Measurements from ENCODE around the gene KRT27.

KRT27 gene

DNA sequence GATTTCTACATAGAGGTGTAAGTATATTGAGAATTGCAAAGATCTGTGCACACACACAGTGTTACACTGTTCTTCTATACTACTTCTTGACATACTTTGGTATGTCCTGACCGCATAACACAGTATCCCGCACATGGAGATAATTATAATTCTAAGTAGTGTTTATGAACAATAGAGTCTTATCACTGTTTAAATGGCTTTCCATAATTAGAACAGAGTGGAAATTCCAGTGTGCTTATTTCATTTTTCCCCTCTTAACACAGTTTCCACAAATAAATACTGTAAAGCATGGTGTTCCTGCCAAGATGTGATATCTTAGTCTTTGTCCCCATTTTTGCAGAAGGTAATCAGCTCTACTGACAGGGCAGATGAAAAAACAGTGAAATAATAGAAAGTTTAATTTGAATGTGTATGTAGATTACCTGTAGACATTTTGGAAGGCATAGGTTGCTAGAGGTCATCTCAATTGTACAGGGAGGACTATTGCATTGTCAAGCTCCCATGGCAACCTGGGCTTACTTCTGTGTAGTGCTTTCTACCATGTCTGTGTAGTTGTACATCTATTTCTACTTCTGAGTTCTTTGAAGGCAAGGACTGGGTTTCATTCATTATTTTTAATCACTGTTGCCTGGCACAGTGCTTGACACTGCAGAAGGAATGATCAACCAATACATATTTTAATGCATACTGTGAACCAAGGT, 27.5 kb upstream of the KRT27 start:
- peak; percentile 21 for DNase-seq (ENCODE audit: low spot score)

GRCh38 chr17:40806131-40806530, 23.8 kb upstream of the KRT27 start:
- DNase-seq (ENCODE audit: low spot score) = no peak

- peak; percentile 90 for DNase-seq (ENCODE audit: low spot score)
Measured at GRCh38 chr17:40803617-40804082, 21.3 kb upstream of the KRT27 start.

DNA sequence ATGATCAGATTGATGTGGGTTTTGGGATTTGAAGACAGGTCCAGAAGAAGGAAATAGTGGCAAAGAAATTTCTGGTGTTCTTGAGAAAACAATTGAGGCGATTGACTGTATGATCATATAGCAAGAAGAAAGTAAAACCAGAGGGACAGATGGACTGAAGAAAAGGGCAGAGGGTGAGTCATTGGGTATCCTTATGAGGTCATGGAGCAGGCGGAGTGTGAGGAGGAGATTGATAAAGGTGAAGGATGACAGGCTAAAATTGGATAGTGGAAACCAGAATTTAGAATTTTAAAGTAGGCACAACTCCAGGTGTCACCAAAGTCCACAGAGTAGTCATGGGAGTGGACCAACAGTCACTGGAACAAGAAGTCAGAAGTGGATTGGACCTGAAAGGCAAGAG, 18.8 kb upstream of the KRT27 start:
- DNase-seq (ENCODE audit: low spot score) = no peak

- DNase-seq (ENCODE audit: low spot score) = no peak
Measured at GRCh38 chr17:40800381-40800780, 18.0 kb upstream of the KRT27 start.

DNA sequence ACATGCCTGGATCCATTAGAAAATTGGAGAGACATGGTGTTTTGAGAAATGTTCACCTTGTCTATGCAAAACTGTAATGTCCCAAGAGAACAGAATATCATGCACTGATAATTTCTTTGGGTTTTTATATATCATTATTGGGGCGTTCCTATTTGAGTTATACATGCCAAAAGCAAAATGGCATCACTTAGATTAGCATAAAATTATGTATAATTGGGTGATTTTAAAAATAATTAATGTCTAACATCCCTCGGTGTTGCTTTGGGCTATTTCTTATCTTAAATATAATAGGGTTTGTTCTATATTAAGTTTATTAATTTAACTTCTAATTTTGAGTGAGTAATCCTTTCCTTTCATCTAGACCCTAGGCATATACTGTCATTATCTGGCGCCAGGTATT, 17.5 kb upstream of the KRT27 start, which contains the start of gene KRT28:
TSS of gene KRT28 (minus strand) at position 101 of the 400 bp plus-strand sequence. CDS start at position 35, 66 bp downstream.
- DNase-seq (ENCODE audit: low spot score) = no peak

- no peak for DNase-seq (ENCODE audit: low spot score)
Measured at GRCh38 chr17:40796846-40797245, 14.5 kb upstream of the KRT27 start.

GRCh38 chr17:40795019-40795667, 12.8 kb upstream of the KRT27 start:
- DNase-seq (ENCODE audit: low spot score) = no peak

DNA sequence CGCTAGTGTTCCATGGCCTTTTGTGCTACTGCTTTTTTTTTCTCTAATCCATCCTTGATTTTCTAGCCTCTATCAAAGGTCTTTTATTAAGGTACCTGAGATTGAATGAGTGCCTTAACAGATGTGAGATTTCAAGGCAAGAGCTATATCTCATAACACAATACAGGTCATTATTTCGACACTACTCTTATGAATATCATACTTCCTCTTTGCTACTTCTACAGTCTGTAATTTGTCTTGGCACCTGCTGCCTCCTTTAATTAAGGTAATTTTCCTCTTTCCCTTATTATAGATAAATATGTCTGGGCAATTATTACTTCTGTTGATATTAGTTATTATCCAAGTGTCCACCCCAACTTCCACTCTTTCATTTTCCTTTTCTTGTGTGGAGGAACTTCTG, 12.1 kb upstream of the KRT27 start:
- no peak for DNase-seq (ENCODE audit: low spot score)

DNA sequence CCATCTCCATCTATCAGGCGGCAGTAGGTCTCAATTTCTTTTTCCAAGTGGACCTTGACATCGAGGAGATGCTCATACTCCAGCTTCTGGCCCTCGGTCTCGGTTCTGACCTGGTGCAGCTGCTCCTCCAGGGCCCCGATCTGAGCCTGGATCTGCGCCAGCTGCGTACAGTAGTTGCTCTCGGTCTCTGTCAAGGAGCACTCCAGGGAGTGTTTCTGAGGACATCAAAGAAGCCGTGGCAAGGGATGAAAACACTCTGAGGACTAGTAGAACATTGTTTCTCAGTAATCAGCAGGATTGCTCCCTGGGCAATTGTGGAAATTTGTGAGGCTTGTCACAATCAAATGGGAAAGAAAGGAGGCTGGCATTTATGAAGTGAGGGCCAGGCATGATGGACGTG, 11.5 kb upstream of the KRT27 start:
- no peak for DNase-seq (ENCODE audit: low spot score)

DNA sequence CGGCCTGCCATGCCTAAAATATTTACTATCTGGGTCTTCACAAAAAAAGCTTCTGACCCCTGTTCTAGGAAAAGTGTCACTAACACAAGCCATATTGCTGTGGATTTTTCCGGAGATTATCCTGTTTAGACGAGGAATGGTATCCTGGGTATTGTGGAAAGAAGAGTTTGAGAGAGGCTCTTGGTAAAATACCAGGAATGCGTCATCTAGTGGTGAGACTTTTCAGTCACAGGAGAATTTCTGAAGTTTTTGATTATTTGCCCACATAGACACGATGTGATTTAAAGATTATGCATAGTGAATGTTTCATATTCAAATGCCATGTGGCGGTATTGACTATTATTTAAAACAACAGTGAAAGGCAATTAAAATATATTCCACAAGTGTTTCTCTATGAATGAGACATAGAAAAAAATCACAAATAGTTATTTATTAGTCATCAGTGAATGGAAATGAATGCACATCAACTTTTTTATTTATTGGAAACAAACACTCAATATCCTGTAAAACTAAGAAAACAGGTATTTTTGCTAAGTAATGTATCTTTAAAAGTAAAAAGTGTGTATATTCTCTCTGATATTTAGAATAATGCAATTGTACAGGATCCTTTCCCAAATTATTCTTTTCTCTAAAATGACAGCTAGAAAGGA, 9.6 kb upstream of the KRT27 start:
- DNase-seq (ENCODE audit: low spot score) = peak; percentile 61

DNA sequence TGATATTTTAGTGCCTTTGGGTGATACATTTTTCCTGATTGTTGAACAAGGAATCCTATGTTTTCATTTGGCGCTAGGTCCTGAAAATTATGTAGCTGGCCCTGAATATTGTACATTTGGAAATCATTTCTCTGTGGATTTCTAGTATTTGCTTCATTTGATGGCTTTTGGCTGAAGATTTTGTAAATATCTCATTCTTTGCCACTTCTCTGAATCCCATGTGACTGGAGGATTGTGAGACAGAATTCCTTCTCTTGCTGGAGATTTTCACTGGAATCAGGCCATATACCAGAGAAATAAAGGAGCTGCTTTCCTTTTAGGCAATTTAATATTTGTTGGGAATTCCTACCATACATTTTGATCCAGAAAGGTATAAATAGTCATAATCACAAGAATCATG, 8.8 kb upstream of the KRT27 start:
- peak; percentile 15 for DNase-seq (ENCODE audit: low spot score)

DNA sequence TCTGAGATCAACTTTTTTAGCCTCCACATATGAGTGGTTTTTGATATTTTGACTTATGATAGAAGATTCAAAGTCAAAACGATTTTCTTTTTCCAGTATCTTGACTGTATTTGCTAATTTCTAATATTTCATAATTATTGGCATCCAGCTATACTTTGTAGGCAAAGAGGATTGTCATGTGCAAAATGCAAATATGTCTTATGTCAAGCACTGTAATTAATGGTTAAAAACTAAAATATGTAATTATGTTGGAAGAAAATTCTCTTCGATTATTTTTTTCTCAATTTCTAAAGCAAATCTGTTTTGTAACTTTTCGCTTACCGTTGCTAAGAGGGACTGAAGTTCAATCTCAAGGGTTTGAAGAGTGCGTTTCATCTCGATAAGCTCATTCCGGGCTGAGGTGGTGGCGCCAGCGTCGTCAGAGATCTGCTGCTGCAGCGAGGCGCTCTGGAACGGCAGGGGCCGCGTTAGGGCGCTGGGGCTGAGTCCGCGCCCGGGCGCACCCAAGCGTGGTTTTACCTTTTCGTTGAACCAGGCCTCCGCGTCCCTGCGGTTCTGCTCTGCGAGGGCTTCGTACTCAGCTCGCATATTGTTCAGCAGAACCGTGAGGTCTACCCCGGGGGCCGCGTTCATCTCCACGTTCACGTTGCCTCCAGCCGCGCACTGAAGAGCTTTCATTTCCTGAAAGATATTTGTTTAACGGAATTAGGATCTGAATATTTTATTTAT, 3.0 kb downstream of the KRT27 start:
- DNase-seq (ENCODE audit: low spot score) = no peak

DNA sequence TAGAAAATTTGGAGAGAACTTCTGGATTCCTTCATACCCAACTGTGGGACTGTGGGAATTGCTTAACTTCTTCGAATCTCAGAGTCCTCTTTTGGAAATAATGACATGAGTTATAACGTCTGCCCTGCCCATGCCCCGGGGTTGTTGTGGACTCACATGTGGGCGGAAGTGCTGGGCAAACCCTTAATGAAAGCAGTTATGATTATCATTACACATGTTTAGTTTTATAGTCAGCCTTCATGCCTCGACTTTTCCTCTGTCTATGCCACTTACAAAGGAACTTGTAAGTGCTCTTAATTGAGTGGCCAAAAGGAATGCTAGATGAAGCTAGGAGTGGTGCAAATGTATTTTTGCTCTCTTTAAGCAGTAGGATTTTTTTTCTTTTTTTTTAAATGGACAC, 3.9 kb downstream of the KRT27 start:
- no peak for DNase-seq (ENCODE audit: low spot score)

DNA sequence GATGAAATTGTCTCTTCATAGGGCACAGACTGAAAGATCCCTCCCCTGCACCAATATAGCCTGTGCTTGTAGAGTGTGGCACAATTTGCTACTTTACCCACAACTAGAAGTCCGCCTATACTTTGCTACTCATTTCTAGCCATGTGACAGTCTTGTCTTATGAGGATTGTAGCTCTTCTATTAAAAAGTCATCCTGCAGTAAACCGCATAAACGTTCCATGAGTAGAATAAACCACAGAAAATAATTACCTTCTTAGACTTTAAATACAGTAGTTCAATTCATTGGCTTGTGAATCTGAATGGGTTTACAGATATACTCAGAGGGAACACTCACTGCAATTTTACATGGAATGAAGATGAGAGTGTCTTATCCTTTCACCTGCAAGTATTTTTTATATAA, 4.4 kb downstream of the KRT27 start:
- no peak for DNase-seq (ENCODE audit: low spot score)

DNA sequence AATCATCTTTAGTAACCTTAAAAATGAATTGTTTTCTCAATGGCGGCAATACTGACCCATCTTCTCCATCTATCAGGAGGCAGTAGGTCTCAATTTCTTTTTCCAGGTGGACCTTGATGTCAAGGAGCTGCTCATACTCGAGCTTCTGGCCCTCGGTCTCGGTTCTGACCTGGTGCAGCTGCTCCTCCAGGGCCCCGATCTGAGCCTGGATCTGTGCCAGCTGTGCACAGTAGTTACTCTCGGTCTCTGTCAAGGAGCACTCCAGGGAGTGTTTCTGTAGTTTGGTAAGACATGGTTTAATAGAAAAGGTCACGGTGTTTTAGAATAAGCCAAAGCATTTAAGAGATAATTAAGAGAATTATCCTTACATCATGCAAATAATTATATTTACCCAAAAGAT, 4.9 kb downstream of the KRT27 start:
- no peak for DNase-seq (ENCODE audit: low spot score)

DNA sequence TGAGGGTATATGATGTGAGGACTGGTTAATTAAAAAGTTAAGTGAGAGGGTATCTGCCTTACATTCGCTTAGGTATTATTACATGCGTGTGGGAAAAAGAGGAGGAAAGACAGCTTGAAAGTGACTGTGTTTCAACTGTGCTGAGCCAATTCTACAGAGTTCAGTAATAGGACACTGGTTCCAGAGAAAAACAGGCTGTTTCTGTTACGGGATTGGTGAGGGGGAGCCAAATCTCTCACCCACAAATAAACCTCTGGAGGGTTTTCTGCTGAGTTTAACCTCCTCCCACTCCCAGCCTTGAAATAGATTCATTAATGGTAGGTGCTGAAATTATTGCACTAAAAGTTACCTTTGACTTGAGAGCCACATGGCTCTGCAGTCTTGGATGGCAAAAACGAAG, 6.4 kb downstream of the KRT27 start:
- DNase-seq (ENCODE audit: low spot score) = no peak

- DNase-seq (ENCODE audit: low spot score) = no peak
Measured at GRCh38 chr17:40772101-40772500, 10.2 kb downstream of the KRT27 start, which contains the start of gene KRT26. Gene KRT26 (minus strand): TSS chr17:40772201. CDS start chr17:40772113, 88 bp downstream.

- DNase-seq (ENCODE audit: low spot score) = no peak
Measured at GRCh38 chr17:40765657-40766056, 16.7 kb downstream of the KRT27 start.

GRCh38 chr17:40763752-40764151, 18.6 kb downstream of the KRT27 start:
- no peak for DNase-seq (ENCODE audit: low spot score)

DNA sequence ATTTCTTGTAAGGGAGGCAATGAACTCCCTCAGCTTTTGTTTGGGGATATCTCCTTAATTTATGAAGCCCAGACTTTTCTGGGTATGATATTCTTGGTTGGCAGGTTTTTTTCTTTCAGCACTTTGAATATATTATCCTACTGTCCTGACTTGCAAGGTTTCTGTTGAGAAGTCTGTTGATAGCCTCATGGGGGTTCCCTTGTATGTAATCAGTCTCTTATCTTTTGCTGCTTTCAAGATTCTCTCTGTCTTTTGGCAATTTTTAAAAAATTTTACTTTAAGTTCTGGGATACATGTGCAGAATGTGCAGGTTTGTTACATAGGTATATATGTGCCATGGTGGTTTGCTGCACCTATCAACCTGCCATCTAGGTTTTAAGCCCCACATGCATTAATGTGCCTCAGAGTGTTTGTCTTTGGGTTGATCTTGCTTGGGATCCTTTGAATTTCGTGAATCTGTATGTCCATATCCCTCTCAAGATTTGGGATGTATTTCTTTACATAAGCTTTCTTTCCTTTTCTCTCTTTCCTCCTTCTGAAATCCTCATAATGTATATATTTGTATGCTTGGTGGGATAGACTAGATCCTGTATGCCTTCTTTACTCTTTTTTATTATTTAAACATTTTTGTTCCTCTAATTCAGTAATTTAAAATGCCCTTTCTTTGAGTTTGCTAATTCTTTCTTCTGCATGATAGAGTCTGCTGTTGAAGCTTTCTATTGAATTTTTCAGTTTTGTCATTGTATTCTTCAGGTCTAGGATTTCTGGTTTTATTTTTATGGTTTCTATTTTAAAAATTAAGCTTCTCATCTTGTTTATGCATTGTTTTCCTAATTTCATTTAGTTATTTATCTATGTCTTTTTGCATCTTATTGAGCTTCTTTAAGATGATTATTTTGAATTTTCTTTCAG, 22.0 kb downstream of the KRT27 start:
- DNase-seq (ENCODE audit: low spot score) = no peak

Measured in GM03348 (cell line).